Measurements from ENCODE around the gene ABHD1. TPM values are rescaled to one million over a fixed set of nuclear protein-coding genes. Genes with fewer than 3 reads are reported as not detected.

Gene ABHD1
- total RNA-seq, 4 donors from 2014 or later = 0.48 TPM; not detected in 3

DNA sequence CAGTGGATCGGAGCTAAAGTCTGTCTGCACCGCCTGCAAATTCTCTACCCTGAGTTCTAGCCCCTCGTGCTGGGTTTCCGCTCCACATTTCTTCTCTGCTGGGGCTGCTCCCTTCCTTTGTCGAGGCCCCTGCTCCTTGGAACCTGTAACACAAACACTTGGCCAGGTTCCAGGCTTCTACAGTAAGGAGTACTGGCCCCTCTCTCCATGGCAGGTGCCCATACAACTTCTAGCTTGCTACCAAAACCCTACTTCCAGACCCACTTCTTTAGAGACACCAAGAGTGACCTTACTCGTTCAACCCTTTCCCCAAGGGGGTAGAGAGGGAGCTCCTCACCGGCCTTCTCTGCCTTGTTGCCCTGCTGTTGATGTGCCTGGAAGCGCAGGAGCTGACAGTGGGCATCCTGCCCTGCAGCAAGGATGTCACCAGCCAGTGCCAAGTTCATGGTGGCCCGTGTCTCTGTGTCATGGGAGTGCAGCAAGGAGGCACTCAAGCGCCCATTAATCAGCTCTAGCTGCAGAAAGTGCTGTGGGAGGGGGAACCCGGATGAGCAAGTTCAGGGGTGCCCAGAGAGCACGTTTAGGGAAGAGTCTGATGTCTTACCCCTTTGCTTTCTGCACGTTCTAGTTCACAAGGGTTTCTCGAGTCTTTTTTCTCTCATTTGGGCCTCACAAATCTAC, 9.7 kb downstream of the ABHD1 start:
- Histone ChIP-seq H3K4me3 (peak overlapping the region; percentile 76 to 99 (median 98)), H3K9me3 (no peaks in the 10 kb centered on the region), H3K4me1 (peaks cover 7 to 20% (median 15%) of the 10 kb centered on the region in 4 donors), H3K36me3 (peaks cover 0 to 19% (median 4%) of the 10 kb centered on the region in 4 donors), H3K27me3 (no peaks in the 10 kb centered on the region), H3K27ac (peak overlapping the region; percentile 88 to 97 (median 96))
- WGBS, 2 donors (ENCODE audit: low coverage in 1 of 2) = 44 to 100% methylated on average over 1 to 14 of the region's 14 CpGs
- in situ Hi-C loops (cut with MboI; ENCODE audit: low pct_ligation_motif_present in 1 of 4, low pct_unique_long_range_greater_than_20kb in 1 of 4, low sequenced_read_pairs in 3 of 4) = no loop called here
- intact Hi-C loops (cut with DNase I; ENCODE audit: low total_unique reads) = loop anchor here (10.0 kb wide), 1 partner anchor 81 kb away; the partner anchor contains the start of genes ATRAID, CAD and SLC5A6
- TF ChIP-seq, protein P1, sequence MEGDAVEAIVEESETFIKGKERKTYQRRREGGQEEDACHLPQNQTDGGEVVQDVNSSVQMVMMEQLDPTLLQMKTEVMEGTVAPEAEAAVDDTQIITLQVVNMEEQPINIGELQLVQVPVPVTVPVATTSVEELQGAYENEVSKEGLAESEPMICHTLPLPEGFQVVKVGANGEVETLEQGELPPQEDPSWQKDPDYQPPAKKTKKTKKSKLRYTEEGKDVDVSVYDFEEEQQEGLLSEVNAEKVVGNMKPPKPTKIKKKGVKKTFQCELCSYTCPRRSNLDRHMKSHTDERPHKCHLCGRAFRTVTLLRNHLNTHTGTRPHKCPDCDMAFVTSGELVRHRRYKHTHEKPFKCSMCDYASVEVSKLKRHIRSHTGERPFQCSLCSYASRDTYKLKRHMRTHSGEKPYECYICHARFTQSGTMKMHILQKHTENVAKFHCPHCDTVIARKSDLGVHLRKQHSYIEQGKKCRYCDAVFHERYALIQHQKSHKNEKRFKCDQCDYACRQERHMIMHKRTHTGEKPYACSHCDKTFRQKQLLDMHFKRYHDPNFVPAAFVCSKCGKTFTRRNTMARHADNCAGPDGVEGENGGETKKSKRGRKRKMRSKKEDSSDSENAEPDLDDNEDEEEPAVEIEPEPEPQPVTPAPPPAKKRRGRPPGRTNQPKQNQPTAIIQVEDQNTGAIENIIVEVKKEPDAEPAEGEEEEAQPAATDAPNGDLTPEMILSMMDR (IDR thresholded peaks at IDR 0.05) = no peak
- TF ChIP-seq POLR2A (IDR thresholded peaks at IDR 0.05) (no peak), EP300 (IDR thresholded peaks at IDR 0.05; ENCODE audit: low read depth) (no peak), POLR2AphosphoS5 (IDR thresholded peaks at IDR 0.05) (no peak)
- DNase-seq = no peak

DNA sequence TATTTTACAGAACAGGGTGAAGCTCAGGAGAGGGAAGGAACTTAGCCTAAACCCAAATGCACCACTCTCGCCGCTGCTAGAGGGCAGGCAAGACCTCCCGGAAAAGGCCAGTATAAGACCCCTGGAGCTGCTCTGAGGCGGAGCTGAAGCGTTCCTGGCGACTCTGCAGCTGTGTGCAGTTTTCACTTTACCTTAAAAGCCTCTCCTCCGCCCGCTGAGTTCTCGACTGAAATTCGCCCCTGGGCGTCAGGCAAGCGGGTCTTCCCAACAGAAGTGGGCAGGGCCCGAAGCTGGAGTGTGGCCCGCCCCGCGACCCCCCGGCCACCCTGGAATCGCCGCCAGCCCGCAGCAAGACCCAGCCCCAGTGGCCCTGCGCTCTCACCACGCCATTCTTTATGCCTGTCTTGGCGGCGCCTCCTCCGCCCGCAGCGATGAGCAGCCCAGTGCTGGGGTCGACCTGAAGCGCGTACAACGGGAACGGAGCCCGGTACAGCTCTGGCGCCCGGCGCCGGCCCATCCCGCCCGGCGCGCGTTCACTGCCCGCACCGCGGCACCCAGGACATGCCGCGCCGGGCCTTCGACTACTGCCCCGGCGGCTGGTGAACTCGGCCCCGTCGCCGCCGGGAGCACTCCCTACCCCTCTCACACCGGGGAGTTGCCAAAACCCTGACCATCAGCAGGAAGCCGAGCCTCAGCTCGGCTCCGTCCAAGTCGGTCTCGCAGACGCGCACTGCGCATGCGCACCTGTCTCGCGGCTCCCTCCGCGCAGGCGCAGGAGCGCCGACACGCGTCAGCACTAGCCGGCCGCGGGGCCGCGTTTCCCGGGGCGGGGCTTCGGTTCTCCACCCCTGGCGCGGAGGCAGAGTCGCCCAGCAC, 10.5 kb downstream of the ABHD1 start, which contains the start of gene PREB:
Gene PREB (minus strand): TSS at position 732 of the 876 bp plus-strand sequence. CDS start 215 bp downstream, at position 517.
- H3K4me3 ChIP-seq = peak within 1 kb of the TSS; percentile 76 to 99 (median 98)
- peaks cover 7 to 20% (median 15%) of the 10 kb centered on the region in 4 donors for H3K4me1 ChIP-seq
- WGBS, 2 donors (ENCODE audit: low coverage in 1 of 2) = 1% methylated on average over 58 of the region's 86 CpGs; no CpG with 5 or more reads in 1 of the 2 donors
- H3K9me3 ChIP-seq = no peaks in the 10 kb centered on the region
- H3K27me3 ChIP-seq = no peaks in the 10 kb centered on the region
- peak; percentile 99 for DNase-seq
- intact Hi-C loops (cut with DNase I; ENCODE audit: low total_unique reads) (loop anchor here (10.0 kb wide), 1 partner anchor 81 kb away; the partner anchor contains the start of genes ATRAID, CAD and SLC5A6), in situ Hi-C loops (cut with MboI; ENCODE audit: low pct_ligation_motif_present in 1 of 4, low pct_unique_long_range_greater_than_20kb in 1 of 4, low sequenced_read_pairs in 3 of 4) (no loop called here)
- TF ChIP-seq, protein P1 (IDR thresholded peaks at IDR 0.05) = peak in 1 of 5 experiments; percentile 3
- TF ChIP-seq POLR2A (IDR thresholded peaks at IDR 0.05) (peak; percentile 90), POLR2AphosphoS5 (IDR thresholded peaks at IDR 0.05) (peak; percentile 93 to 97 (median 96)), EP300 (IDR thresholded peaks at IDR 0.05; ENCODE audit: low read depth) (no peak)
- peak within 1 kb of the TSS; percentile 88 to 97 (median 96) for H3K27ac ChIP-seq
- peaks cover 0 to 19% (median 4%) of the 10 kb centered on the region in 4 donors for H3K36me3 ChIP-seq

GRCh38 chr2:27134781-27135477, 11.3 kb downstream of the ABHD1 start:
- no peaks in the 10 kb centered on the region for H3K9me3 ChIP-seq
- intact Hi-C loops (cut with DNase I; ENCODE audit: low total_unique reads) = loop anchor here (10.0 kb wide), 1 partner anchor 80 kb away; the partner anchor contains the start of genes ATRAID, CAD and SLC5A6
- H3K4me3 ChIP-seq = peak overlapping the region in 3 of 4 donors; percentile 17 to 99 (median 76)
- 66 to 81% methylated on average over 3 to 26 of the region's 33 CpGs for WGBS, 2 donors (ENCODE audit: low coverage in 1 of 2)
- in situ Hi-C loops (cut with MboI; ENCODE audit: low pct_ligation_motif_present in 1 of 4, low pct_unique_long_range_greater_than_20kb in 1 of 4, low sequenced_read_pairs in 3 of 4) = no loop called here
- H3K4me1 ChIP-seq = peaks cover 7 to 20% (median 15%) of the 10 kb centered on the region in 4 donors
- no peak for DNase-seq
- H3K27me3 ChIP-seq = no peaks in the 10 kb centered on the region
- TF ChIP-seq POLR2AphosphoS5 (IDR thresholded peaks at IDR 0.05) = no peak
- no peak for TF ChIP-seq POLR2A (IDR thresholded peaks at IDR 0.05)
- TF ChIP-seq EP300 (IDR thresholded peaks at IDR 0.05; ENCODE audit: low read depth) = no peak
- TF ChIP-seq, protein P1 (IDR thresholded peaks at IDR 0.05) = no peak
- peaks cover 0 to 19% (median 4%) of the 10 kb centered on the region in 4 donors for H3K36me3 ChIP-seq
- peak overlapping the region; percentile 88 to 97 (median 96) for H3K27ac ChIP-seq

Data from transverse colon (tissue), 4 donors.